GM04504 (cell line): Measurements from ENCODE around the gene MYCBPAP.

Experiments
- DNase-seq: peaks from one replicate; pipeline ENCODE4 v3.0.0-alpha.2; 2012; ENCODE audit warnings: low read depth

MYCBPAP gene

GRCh38 chr17:50551884-50552283 is 43.6 kb downstream of the MYCBPAP start:
- DNase-seq = no peak

DNA sequence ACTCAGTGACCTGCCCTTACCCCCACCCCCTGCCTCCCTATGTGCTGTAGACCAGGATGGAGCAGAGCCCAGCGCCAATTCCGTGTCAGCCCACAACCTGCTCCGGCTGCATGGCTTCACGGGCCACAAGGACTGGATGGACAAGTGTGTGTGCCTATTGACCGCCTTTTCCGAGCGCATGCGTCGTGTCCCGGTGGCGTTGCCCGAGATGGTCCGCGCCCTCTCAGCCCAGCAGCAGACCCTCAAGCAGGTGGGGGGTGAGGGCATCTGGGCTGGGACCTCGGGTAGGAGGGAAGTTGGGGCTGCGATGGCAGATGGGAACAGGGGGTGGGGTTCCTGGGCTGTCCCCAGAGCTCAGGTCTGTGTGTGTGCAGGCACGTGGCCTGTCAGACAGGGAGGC is 46.0 kb downstream of the MYCBPAP start:
- no peak for DNase-seq

DNA sequence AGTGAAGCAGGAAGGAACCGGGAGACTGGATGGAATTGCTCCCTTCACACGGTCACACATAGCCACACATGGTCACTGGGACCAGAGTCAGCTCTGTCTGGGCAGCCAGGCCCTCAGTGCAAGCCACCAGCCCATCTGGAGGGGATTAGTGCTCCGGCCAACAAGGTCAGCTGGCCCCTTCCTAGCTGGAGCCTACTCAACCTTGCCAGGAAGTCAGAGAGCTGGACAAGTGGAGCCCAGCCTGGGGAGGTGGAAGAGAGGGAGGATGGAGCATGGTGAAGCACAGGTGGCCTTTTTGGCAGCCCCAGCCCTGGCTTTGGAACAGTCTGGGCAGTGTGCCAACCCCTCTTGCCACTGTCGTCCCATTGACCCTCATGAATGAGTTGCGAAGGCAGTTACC is 48.6 kb downstream of the MYCBPAP start:
- no peak for DNase-seq

DNA sequence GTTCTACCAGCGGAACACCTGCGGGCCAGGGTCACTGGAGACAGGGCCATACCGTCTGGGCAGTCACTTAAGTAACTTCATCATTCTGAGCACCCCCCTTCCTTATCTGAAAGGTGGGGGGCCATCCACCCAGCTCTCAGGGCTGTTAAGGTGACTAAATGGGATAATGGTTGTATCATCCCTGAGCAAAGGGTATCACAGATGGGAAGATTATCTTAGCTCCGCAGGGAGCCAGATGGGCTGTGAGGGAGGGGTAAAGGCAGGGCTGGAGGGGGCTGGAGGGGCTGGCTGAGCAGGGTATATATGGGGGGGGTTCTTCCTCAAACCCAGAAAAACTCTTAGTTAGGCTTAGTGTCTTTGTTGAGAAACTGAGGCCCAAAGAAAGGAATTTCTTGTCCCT is 49.4 kb downstream of the MYCBPAP start:
- no peak for DNase-seq

DNA sequence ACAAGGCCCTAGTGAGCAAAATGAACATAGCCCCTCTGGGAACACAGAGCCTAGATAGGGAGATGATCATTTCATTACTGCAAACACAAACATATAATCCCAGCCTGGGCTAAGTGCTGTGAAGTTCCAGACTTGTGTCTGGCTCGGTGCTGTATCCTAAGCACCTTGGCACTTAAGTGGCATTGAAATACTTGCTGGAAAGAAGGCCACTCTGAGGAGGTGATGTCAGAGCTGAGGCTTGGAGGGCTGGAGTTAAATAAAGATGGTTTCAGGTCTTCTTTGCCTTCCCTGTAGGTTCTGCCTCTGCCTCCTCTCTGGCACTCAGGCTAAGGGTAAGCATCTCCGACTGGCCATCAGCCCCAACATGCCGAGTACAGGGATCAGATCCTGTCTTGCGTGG is 49.9 kb downstream of the MYCBPAP start:
- no peak for DNase-seq

DNA sequence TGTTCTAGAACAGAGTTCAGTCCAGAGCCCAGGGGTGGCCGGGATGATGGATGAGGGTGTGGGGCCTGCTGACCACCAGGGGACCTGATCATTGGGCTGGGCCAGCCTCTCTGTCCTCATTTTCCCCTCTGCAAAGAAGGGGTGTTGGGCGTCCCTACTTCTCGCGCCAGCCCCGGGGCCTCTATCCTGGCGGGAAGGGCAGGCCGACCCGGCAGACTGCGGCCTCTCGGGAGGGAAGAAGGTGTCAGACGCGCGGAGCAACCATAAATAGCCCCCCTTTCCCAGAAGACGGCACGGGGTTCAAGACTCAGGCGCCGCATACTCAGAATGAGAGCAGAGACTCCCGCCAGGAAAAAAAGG is 50.3 kb downstream of the MYCBPAP start:
- no peak for DNase-seq

- DNase-seq = no peak
Measured at GRCh38 chr17:50558941-50559614, 50.8 kb downstream of the MYCBPAP start.

DNA sequence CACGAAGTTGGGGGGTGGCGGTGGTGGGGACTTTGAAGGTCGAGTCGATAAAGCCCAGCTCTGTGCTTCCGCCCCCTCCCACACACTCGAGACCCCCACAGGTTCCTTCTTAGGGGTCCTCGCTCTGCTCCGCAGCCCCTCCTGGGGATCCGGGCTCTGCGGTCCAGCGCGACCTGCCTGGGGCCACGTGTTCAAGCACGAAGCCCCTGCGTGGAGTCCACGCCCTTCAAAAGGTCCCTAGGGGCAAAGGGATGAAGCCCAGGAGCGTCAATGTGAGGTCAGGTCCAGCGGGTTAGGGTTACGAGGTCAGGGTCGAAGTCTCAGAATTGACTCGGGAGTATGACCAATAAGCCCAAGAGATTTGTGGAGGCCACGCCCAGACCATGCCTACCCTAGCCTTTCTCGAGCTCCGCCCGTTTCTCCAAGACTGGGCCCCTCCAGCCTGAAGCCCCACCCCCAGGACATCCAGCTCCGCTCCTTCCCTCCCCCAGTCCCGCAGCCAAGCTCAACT is 51.5 kb downstream of the MYCBPAP start:
- no peak for DNase-seq

GRCh38 chr17:50560185-50560824 is 52.1 kb downstream of the MYCBPAP start, which contains the start of gene CACNA1G:
TSS of gene CACNA1G (plus strand) at chr17:50560715. CDS start at chr17:50561460, 745 bp downstream.
- DNase-seq = peak; percentile 44

GRCh38 chr17:50560931-50561745 is 52.9 kb downstream of the MYCBPAP start:
- no peak for DNase-seq

GRCh38 chr17:50561746-50562141 is 53.5 kb downstream of the MYCBPAP start:
- DNase-seq = no peak

- no peak for DNase-seq
Measured at GRCh38 chr17:50562242-50563091, 54.2 kb downstream of the MYCBPAP start.

DNA sequence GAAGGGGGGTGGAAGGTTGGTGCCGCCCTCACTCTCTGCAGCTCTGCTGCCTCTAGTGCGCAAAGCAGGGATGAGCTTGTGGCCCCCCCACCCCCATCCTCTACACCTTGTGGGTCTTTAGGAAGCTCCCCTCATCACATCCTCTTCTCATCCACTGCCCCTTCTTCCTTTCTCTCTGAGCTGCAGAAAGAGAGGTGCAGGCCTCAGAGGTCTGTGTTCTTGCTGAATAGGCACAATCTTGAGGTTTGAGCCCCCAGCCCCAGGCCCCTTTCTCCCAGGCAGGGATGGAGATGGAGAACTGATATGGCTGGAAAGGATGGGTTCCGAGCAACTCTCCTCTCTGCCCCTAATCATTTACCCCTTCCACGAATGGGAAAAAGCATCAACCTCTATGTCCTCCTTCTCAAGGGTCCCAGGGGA is 54.9 kb downstream of the MYCBPAP start:
- DNase-seq = no peak

GRCh38 chr17:50564916-50565315 is 56.7 kb downstream of the MYCBPAP start:
- DNase-seq = peak; percentile 60

GRCh38 chr17:50565402-50566350 is 57.4 kb downstream of the MYCBPAP start:
- no peak for DNase-seq

GRCh38 chr17:50566886-50567285 is 58.6 kb downstream of the MYCBPAP start:
- DNase-seq = no peak

DNA sequence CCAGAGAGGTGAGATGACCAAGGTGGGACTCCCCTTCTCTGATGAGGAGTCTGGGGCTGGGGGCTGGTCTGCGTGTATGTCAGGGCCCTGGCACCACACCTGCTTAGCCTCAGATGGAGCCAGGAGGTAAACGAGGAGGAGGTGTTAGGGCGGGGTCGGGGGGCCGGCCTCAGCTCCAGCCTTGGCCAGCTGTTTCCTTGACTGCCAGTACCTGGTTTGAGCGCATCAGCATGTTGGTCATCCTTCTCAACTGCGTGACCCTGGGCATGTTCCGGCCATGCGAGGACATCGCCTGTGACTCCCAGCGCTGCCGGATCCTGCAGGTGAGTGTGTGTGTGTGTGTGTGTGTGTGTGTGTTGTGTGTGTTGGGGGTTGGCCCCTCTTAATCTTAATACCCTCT is 60.4 kb downstream of the MYCBPAP start:
- DNase-seq = no peak

DNA sequence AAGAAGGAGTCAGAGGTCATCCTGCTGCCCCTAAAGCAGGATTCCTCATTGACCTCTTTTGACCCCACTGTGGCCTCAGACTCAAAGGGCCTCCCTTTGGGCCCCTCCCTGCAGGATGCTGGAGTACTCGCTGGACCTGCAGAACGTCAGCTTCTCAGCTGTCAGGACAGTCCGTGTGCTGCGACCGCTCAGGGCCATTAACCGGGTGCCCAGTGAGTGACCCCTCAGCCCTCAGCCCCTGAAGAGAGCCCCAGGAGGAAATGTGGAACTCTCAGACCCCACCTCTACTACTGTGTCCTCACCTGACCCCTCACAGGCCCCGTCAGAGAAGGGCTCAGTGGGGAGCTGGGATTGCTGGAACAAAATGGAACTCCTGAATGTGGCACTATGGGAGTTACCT is 61.4 kb downstream of the MYCBPAP start:
- no peak for DNase-seq

DNA sequence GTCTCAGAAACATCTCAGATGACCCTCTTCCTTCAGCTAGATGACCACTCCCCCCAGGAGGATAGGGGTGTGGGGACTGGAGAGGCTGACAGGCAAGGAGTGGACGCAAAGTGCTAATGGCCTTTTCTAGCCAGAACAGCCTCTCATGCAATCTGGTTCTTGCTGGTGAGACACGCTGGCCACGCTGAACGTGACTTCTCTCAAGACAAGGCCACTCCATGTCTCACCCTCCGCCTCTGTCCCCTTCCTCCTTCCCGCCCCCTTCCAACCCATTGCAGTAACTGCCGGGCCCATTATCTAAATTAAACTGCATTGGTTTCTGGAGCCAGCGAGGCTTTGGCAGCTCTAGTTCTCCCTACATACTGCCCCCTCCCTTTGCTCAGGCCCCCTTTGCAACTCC is 61.8 kb downstream of the MYCBPAP start:
- no peak for DNase-seq

DNA sequence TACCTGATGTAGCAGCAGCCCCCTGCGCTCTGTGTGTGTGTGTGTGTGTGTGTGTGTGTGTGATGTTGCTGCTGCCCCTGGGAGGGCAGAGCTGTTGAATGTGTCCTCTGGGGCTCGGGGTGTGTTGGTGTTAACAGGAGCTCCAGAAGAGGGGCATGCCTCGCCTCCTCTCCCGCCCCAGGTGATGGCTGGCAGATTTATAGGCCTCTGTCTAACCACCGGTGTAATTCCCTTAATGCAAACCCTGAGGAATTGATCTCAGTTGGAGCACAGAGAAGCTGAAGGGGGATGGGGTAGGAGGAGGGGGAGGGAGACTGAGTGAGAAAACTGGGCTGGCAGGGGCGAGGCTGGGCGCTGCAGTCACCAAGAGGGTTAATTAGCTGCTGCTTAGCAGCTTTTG is 62.3 kb downstream of the MYCBPAP start:
- DNase-seq = no peak

GRCh38 chr17:50571681-50572080 is 63.4 kb downstream of the MYCBPAP start:
- no peak for DNase-seq
